Activated CD4-positive, CD25-positive, alpha-beta regulatory T cell treated with anti-CD3 and anti-CD28 coated beads, Interleukin-2, amount 50 U/mL, for 16 hours (primary cell): Measurements from ENCODE around the gene MAN1A2.
A peak's percentile ranks its signal among the peaks of the same experiment; 100 is the strongest.

Source experiments
- DNase-seq: peaks from one replicate; pipeline ENCODE4 v3.0.0-alpha.2; 2020; ENCODE audit warnings: low read depth, low spot score

MAN1A2 gene

GRCh38 chr1:117495068-117495467, 127.8 kb downstream of the MAN1A2 start:
- DNase-seq, result no peak

GRCh38 chr1:117499071-117499470, 131.8 kb downstream of the MAN1A2 start:
- no peak for DNase-seq

- DNase-seq, result no peak
These were observed 133.3 kb downstream of the MAN1A2 start for GRCh38 chr1:117500584-117500983.

- no peak for DNase-seq
These were observed 134.0 kb downstream of the MAN1A2 start for GRCh38 chr1:117501281-117501680.

DNA sequence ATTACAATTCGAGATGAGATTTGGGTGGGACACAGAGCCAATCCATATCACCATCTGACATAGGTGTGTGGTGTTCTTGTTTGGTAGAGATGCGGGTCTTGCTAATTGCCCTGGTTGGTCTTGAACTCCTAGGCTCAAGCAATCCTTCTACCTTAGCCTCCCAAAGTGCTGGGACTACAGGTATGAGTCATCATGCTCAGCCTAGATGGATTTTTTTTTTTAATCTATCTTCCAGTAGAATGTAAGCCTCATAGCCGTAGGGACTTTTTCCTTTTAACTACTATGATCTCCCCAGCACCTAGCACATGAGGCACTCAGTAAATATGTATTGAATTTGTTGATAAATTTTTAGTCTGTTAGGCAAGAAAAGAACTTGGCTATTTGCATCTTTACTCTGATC, 144.0 kb downstream of the MAN1A2 start:
- no peak for DNase-seq

DNA sequence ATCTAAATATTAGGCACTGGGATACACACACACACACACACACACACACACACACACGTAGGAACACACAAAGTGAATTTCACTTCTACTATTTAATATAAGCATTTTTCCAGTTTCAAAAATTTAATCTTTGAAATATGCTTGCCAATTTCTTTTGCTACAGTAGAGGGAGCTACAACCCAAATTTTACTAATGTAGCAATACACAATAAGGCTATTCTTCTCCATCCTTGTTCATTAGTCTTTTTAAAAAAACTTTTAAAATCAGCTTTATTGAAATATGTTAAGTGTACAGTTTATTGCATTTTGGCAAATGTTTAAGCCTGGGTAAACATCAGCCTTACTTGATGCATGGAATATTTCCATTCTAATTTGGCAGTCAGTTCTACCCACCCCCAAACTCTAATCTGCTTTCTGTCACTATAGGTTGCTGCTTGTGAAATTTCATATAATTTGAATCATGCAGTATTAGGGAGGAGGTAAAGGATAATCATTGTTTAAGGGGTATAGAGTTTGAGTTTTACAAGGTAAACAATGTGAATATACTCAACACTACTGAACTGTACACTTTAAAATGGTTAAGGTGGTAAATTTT, 145.6 kb downstream of the MAN1A2 start:
- no peak for DNase-seq

GRCh38 chr1:117523111-117523510, 155.9 kb downstream of the MAN1A2 start:
- no peak for DNase-seq

DNA sequence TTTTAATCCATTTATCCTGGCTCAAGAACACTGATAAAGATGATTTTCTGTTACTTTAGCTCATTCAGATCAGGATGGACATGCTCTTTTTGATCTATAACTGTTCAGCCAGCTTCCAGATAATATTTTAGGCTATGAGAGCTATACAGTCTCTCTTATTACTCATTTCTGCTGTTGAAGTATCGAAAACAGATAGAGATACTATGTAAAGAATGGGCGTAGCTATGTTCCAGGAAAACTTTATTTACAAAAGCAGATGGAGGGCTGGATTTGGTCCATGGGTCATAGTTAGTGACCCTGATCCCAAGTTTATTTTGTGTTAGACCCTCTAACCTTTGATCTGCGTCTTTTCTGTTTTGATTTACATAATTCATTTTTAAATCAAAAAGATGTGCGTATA, 159.8 kb downstream of the MAN1A2 start:
- DNase-seq, result no peak

GRCh38 chr1:117527566-117528102, 160.4 kb downstream of the MAN1A2 start:
- no peak for DNase-seq

DNA sequence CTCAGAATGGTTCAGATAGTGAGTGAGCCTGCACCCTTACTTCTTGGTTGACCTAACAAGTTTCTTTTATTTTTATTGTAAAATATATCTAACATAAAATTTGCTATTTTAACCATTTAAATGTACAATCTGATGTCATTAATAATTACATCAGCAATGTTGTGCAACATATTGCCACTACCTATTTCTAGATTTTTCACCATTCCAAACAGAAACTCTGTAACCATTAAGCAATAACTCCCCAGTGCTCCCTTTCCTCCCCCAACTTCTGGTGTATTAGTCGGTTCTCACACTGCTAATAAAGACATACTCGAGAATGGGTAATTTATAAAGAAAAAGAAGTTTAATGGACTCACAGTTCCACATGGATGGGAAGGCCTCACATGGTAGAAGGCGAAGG, 162.4 kb downstream of the MAN1A2 start:
- DNase-seq, result no peak

GRCh38 chr1:117531222-117531621, 164.0 kb downstream of the MAN1A2 start:
- DNase-seq, result no peak

DNA sequence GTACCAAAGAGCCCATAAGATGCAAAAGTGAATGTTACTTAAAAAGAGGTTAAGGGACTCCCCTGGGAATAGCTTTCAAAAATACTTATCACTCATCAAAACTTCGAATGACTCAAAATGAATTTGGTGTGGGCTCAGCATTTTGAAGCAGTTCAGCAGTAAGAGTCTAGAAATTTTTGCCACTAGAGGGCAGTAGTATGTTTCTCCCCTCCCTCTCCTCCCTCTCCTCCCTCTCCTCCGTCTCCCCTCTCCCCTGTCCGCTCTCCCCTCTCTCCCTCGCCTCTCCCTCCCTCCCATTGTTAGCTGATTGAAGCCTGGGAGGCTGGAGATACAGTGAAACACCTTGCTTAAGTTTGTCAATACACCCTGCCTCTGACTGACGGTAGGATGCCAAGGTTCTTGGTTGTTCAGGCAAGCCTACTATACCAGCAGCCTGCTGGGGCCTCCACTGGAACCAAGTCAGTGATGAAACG, 167.8 kb downstream of the MAN1A2 start:
- peak; percentile 4 for DNase-seq

GRCh38 chr1:117535821-117536220, 168.6 kb downstream of the MAN1A2 start:
- DNase-seq, result no peak

DNA sequence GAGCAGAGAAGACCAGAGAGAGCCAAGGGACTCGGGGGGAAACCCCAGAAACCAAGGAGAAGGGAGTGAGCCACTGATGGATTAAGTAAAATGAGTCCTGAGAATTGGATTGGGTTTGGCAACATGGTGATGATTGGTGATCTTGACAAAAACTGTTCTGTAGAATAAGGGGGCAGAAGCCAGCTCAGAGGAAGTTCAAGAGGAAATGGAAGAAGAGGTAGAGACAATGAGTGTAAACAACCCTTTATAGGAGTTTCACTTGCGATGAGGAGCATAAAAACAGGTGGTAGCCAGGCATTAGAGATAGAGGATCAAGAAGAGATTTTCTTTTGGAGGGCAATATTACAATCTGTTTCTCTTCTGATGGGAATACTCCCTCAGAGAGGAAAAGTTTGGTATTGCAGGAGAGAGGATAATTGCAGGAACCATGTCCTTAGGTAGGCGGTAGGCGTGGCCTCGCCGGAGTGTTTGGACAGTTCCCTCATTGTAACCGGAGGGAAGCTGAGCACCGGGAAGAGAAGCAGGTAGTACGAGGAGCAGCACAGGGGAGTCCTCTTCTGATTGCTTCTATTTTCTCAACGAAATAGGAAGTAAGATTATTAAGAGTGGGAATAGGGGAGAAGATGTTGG, 170.2 kb downstream of the MAN1A2 start:
- DNase-seq, result no peak

DNA sequence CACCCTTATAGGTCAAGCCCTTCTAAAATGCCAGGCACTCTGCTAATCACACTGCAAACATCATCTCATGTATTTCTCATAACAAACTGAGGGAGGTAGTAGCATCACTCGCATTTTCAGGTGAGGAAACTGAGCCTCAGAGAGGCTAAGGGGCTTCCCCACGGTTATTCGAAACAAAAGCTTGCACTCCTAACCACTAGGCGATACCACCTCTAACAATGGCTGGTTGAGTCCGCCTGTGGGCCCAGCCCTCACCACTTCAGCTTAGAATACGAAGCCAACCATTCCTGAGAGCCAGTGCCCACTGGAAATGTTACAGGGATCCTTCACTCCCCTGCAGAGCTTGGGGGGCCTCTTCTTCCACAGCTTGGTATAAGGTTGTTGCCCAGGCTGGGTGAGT, 173.3 kb downstream of the MAN1A2 start:
- DNase-seq, result no peak

DNA sequence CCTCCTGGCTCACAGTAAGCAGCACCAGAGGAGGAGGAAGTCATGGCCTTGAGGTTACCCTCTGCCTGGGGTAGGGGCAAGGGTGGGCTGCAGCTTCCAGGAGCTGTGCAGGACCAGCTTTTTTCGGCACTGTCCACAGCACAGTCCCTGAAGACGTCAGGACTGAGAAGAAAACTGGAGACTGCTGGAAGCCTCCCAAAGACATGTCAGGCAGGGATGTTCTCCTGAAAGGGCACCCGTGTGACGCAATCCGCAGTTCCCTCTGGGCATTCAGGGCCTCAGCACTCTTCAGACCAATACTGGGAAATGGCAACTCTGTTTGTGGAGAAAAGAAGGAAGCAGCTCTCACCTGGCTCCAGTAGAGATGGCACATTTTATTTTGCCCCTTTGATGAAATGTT, 173.8 kb downstream of the MAN1A2 start:
- no peak for DNase-seq

DNA sequence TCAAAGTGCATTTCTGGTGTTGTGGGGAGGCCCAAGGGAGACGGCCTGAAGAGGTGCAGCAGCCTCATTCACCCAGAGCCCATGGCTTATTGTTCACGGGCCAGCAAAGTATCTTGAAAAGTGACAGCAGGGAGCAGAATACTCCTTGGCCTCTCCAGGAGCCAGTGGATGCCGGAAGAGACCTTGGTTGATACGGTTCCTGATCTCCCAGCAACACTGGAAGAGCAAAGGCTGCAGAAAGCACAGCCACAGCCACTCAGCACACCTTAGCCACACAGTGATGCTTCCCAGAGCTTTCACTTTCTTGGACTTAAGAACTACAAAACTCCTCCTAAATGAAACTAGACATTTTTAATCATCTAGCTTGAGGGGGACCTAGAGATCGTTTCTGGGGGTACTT, 174.3 kb downstream of the MAN1A2 start:
- DNase-seq, result no peak

- no peak for DNase-seq
These were observed 177.4 kb downstream of the MAN1A2 start for GRCh38 chr1:117544509-117545109.

DNA sequence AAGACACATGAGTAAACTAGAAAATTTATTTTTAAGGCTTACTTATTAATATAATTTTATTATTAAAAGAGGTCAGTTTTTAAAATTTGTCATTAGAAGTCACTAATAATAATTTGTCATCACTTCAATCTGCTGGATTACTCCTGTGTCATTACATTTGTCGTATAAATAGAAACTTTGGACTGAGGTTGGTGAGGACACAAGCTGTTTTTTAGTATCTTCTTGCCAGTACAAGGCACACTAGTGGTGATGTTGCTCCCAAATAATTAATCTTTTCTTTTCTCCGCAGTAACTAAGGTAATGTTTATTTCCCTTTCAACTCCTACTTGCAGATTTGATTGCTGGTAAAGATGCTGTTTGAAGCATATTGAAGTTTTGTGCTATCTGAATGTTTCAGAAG, 179.2 kb downstream of the MAN1A2 start:
- DNase-seq, result no peak

GRCh38 chr1:117553471-117553870, 186.2 kb downstream of the MAN1A2 start:
- no peak for DNase-seq

GRCh38 chr1:117555806-117556205, 188.6 kb downstream of the MAN1A2 start:
- DNase-seq, result no peak

DNA sequence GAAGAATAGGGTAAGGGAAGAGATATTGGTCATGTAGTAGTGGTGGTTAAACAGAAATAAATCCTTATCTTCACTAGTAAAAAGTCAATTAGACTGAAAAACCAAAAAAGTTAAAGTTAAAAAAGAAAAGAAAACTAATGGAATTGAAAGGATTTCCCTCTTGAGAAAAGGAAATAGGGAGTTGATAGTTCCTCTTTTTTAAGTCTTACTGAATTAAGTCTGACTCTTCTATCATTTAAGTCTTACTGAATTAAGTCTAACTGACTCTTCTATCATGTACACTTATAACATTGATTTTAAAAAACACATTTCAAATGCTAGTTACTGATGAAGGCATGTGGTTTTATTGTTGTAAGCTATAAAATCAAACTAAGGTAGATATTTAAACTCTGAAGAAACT, 189.1 kb downstream of the MAN1A2 start:
- no peak for DNase-seq

- DNase-seq, result no peak
These were observed 189.7 kb downstream of the MAN1A2 start for GRCh38 chr1:117556976-117557375.
